Measurements from ENCODE around the gene MAP7.

DNA sequence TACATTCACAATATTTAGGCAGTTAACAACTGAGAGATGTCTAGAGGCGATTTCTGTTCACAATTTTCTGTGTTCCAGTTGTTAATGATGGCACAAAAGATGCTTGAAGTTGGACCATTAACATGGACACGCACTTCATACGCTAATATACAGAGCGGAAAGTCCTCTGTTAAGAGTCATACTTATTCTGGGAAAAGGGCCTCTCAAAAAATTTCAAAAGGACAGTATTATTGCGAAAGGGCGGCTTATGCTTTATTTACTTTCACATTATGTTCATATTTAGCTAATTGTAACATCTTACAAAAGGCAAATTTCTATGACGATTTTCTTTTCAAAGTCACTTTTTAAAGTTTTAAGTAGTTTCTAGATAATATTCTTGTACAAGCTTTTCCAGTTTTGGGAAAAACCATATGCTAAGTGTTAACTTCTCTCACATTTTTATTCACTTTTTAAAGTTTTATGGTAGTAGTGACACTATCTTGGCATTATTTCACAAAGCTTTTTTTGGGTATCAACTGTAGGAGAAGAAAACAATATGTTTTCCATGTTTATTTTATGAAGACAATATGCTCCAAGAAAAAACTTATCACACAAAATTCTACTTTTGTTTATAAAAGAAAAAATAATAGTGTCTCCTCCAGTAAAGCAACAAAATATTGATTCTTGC, 62.3 kb downstream of the MAP7 start:
- TF ChIP-seq CTCF (IDR thresholded peaks at IDR 0.05), result no peak
- TF ChIP-seq POLR2AphosphoS5 (IDR thresholded peaks at IDR 0.05), result no peak
